ENCODE results near the gene HTR5A. TPM values are rescaled to one million over a fixed set of nuclear protein-coding genes. Genes with fewer than 3 reads are reported as not detected.

Gene HTR5A
- polyA plus RNA-seq, 1 donor = 0.03 TPM

DNA sequence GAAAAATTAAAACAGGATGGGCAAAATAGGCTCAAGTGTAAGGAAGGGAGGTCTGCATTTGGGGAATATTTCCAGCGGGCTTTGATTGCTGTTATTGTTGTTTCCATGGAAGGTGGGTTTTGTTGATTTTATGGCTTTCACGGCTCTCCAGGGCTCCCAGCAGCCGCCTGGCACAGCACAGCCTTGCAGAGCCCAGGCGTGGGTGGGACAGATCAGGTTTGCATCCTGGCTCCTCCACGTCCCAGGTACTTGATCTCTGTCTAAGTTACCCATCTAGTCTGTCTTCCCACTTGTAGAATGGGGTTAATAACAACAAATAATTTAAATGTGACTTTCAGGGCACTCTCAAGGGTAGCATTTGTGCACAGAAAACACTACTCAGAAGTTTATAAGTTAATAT lies 45.2 kb downstream of the HTR5A start:
- DNase-seq = no peak
- Histone ChIP-seq H3K4me3 (ENCODE audit: low read length) (no peak overlapping the region), H3K27ac (ENCODE audit: low read length) (no peak overlapping the region), H3K9me3 (ENCODE audit: control insufficient read depth, low read depth, low read length) (no peaks in the 10 kb centered on the region), H3K27me3 (ENCODE audit: control insufficient read depth, insufficient read depth, low read length) (peaks cover 4% of the 10 kb centered on the region), H3K4me1 (ENCODE audit: control insufficient read depth, insufficient read depth, low read length) (no peaks in the 10 kb centered on the region), H3K36me3 (ENCODE audit: control insufficient read depth, insufficient read depth, low read length) (no peaks in the 10 kb centered on the region)
- no CpG with 5 or more reads among the region's 5 CpGs for WGBS (ENCODE audit: insufficient coverage, low lambda C conversion rate)

DNA sequence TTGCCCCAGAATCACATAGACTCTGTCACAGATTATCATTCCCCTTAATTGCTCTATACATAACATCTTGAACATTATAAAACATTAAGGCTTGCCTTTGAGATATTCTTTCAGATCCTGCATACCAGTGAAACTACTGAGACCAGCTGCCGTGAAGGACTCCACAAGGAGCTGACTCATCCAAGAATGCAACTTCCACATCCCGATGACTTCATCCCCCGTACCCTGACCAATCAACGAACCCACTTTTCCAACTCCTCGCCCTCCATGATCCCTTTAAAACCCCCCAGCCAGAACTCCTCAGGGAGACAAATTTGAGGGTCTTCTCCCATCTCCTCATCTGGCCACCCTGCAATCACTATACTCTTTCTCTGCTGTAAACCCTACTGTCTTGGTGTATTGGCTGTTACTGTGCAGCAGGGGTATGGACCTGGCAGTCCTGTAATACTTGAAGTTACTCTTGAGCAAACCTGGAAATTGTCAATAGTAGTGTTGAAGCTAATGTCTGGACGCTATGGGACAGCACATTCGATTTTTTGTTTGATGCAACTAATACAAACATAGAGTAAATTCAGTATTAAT lies 49.8 kb downstream of the HTR5A start:
- no peak for DNase-seq
- Histone ChIP-seq H3K36me3 (ENCODE audit: control insufficient read depth, insufficient read depth, low read length) (no peaks in the 10 kb centered on the region), H3K9me3 (ENCODE audit: control insufficient read depth, low read depth, low read length) (no peaks in the 10 kb centered on the region), H3K27me3 (ENCODE audit: control insufficient read depth, insufficient read depth, low read length) (no peaks in the 10 kb centered on the region), H3K4me3 (ENCODE audit: low read length) (no peak overlapping the region), H3K4me1 (ENCODE audit: control insufficient read depth, insufficient read depth, low read length) (no peaks in the 10 kb centered on the region), H3K27ac (ENCODE audit: low read length) (no peak overlapping the region)
- 94% methylated on average over 2 of the region's 7 CpGs for WGBS (ENCODE audit: insufficient coverage, low lambda C conversion rate)

DNA sequence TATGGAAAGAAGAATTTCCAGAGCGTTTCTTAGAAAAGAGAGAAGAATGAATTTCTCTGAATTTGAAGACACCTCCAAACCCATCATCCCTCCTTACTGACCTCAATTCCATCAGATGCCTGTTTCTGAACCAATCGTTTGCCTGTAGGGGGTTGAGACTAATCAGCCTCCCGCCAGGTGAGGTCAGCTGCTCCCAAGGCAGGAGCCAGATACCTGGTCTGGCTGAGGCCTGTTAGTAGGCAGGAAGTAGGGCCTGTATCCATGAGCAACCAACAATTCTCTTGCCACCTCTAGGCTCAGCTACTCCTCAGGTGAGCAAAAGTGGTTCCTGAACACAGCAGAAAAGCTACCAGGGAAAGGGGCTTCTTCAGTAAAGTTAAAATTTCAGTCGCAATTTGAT lies 50.3 kb downstream of the HTR5A start:
- Histone ChIP-seq H3K9me3 (ENCODE audit: control insufficient read depth, low read depth, low read length) (no peaks in the 10 kb centered on the region), H3K4me3 (ENCODE audit: low read length) (no peak overlapping the region), H3K27me3 (ENCODE audit: control insufficient read depth, insufficient read depth, low read length) (no peaks in the 10 kb centered on the region), H3K36me3 (ENCODE audit: control insufficient read depth, insufficient read depth, low read length) (no peaks in the 10 kb centered on the region), H3K4me1 (ENCODE audit: control insufficient read depth, insufficient read depth, low read length) (no peaks in the 10 kb centered on the region), H3K27ac (ENCODE audit: low read length) (no peak overlapping the region)
- DNase-seq = no peak
- WGBS (ENCODE audit: insufficient coverage, low lambda C conversion rate) = 94% methylated on average over 2 of the region's 4 CpGs

DNA sequence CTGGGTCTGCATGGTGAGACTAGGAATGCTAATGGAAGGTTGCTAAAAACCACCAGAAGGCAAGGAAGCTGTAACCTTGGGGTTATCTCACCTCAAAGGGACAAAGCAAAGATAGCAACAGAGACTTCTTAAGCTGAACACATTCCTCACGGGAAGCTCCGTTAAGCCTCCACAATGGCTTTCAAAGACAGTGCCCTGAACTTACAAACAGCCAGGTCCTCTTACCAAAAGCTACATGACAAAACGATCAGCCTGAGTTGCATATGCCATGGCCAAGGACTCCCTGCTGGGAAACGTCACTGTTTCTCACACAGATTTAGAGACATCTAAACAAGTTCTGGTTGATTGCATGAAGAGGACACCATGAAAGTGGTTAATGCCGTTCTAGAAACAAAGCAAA lies 52.7 kb downstream of the HTR5A start:
- 50% methylated on average over 1 of the region's 5 CpGs for WGBS (ENCODE audit: insufficient coverage, low lambda C conversion rate)
- no peak overlapping the region for H3K27ac ChIP-seq (ENCODE audit: low read length)
- no peaks in the 10 kb centered on the region for H3K9me3 ChIP-seq (ENCODE audit: control insufficient read depth, low read depth, low read length)
- H3K36me3 ChIP-seq (ENCODE audit: control insufficient read depth, insufficient read depth, low read length) = no peaks in the 10 kb centered on the region
- no peaks in the 10 kb centered on the region for H3K27me3 ChIP-seq (ENCODE audit: control insufficient read depth, insufficient read depth, low read length)
- no peak overlapping the region for H3K4me3 ChIP-seq (ENCODE audit: low read length)
- DNase-seq = no peak
- H3K4me1 ChIP-seq (ENCODE audit: control insufficient read depth, insufficient read depth, low read length) = peaks cover 6% of the 10 kb centered on the region

DNA sequence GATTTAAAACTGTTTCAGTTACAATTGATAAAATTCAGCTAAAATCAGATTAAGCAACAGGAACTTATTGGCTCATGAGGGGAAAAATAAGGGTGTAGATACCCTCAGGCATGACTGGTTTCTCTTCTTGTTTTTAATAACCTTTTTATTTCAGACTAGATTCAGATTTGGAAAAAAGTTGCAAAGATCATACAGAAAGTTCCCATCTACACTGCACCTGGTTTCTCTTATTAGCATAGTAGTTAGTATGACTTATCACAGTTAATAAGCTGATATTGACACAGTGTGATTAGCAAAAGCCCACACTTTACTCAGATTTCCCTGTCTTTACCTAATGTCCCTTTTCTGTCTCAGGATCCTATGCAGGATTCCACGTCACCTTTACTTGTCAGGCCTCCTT lies 53.3 kb downstream of the HTR5A start:
- Histone ChIP-seq H3K4me1 (ENCODE audit: control insufficient read depth, insufficient read depth, low read length) (peaks cover 6% of the 10 kb centered on the region), H3K36me3 (ENCODE audit: control insufficient read depth, insufficient read depth, low read length) (no peaks in the 10 kb centered on the region), H3K27me3 (ENCODE audit: control insufficient read depth, insufficient read depth, low read length) (no peaks in the 10 kb centered on the region), H3K27ac (ENCODE audit: low read length) (no peak overlapping the region), H3K4me3 (ENCODE audit: low read length) (no peak overlapping the region), H3K9me3 (ENCODE audit: control insufficient read depth, low read depth, low read length) (no peaks in the 10 kb centered on the region)
- no peak for DNase-seq
- WGBS (ENCODE audit: insufficient coverage, low lambda C conversion rate) = no CpG with 5 or more reads among the region's 1 CpG

DNA sequence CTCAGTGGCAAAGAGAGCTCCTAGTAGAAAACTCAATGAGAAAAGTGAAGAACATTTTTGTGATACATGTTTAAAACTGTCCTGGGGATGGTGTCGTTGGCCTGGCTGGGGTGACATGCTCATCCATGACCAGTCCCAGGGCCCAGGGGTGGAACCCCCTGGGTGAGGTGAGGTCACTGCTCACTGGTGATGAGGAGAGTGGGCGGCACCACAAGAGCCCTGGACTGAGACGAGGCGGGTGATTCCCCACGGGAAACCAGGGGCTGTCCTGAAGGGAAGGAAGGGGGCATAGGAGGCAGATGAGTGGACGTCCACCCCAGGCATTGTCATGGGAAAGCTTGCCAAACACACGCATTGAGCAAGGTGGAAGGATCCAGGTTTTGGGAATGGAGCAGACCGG lies 54.6 kb downstream of the HTR5A start:
- Histone ChIP-seq H3K36me3 (ENCODE audit: control insufficient read depth, insufficient read depth, low read length) (no peaks in the 10 kb centered on the region), H3K4me1 (ENCODE audit: control insufficient read depth, insufficient read depth, low read length) (peaks cover 6% of the 10 kb centered on the region), H3K27me3 (ENCODE audit: control insufficient read depth, insufficient read depth, low read length) (no peaks in the 10 kb centered on the region), H3K9me3 (ENCODE audit: control insufficient read depth, low read depth, low read length) (no peaks in the 10 kb centered on the region), H3K4me3 (ENCODE audit: low read length) (no peak overlapping the region), H3K27ac (ENCODE audit: low read length) (no peak overlapping the region)
- WGBS (ENCODE audit: insufficient coverage, low lambda C conversion rate) = no CpG with 5 or more reads among the region's 8 CpGs
- DNase-seq = no peak

DNA sequence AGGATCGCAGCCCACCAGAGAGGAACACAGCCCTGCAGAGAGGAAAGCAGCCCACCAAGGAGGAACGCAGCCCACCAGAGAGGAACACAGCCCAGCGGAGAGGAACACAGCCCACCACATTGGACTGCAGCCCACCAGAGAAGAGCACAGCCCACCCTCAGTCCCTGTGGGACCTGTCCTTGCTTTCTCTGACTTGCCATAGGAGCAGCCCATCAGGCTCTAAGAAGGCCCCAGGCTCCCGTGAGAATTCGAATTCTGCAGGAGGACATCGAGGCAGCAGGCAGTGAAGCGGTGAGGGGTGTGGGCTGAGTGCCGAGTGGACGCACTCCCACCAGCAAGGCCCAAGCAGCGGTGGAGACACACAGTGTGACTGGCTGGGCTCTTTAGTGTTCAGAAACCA lies 59.1 kb downstream of the HTR5A start:
- Histone ChIP-seq H3K27ac (ENCODE audit: low read length) (no peak overlapping the region), H3K4me3 (ENCODE audit: low read length) (no peak overlapping the region), H3K36me3 (ENCODE audit: control insufficient read depth, insufficient read depth, low read length) (no peaks in the 10 kb centered on the region), H3K27me3 (ENCODE audit: control insufficient read depth, insufficient read depth, low read length) (no peaks in the 10 kb centered on the region), H3K4me1 (ENCODE audit: control insufficient read depth, insufficient read depth, low read length) (peaks cover 6% of the 10 kb centered on the region), H3K9me3 (ENCODE audit: control insufficient read depth, low read depth, low read length) (no peaks in the 10 kb centered on the region)
- WGBS (ENCODE audit: insufficient coverage, low lambda C conversion rate) = 100% methylated on average over 1 of the region's 10 CpGs
- DNase-seq = no peak

DNA sequence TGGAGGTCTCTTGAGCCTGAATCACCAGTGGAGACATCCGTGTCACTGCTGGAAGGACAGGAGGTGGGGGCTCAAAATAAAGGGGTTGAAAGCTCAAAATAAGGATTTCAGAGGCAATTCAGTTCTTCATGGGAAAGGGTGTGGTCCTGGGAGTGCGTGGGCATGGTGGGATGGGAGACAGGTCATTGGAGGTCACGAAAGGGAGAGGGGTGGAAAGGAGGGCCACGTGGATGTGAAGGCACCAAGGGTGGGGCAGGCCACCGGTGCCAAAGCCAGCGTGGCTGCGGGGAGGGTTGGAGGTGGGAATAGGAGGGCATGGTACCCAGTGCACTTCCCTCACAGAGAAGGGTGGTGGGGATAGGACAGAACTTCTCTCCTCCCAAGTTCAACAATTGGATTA lies 59.7 kb downstream of the HTR5A start:
- H3K27me3 ChIP-seq (ENCODE audit: control insufficient read depth, insufficient read depth, low read length) = no peaks in the 10 kb centered on the region
- no peaks in the 10 kb centered on the region for H3K9me3 ChIP-seq (ENCODE audit: control insufficient read depth, low read depth, low read length)
- DNase-seq = no peak
- no peaks in the 10 kb centered on the region for H3K36me3 ChIP-seq (ENCODE audit: control insufficient read depth, insufficient read depth, low read length)
- H3K4me1 ChIP-seq (ENCODE audit: control insufficient read depth, insufficient read depth, low read length) = peaks cover 6% of the 10 kb centered on the region
- no peak overlapping the region for H3K4me3 ChIP-seq (ENCODE audit: low read length)
- H3K27ac ChIP-seq (ENCODE audit: low read length) = no peak overlapping the region
- no CpG with 5 or more reads among the region's 7 CpGs for WGBS (ENCODE audit: insufficient coverage, low lambda C conversion rate)

DNA sequence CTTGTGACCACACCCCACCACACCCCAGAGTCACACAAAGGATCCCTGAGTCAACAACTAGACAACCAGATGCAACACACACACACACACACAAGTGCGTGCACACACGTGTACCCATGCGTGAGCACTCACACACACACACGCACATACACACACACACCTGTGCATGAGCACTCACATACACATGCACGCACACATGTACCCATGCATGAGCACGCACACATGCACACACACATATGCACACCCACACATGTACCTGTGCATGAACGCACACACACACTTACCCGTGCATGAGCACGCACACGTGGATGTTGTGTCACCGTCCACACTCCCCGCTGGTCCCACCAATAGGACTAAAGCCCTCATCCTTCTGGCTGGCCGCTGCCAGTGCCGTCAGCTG lies 60.4 kb downstream of the HTR5A start:
- Histone ChIP-seq H3K27me3 (ENCODE audit: control insufficient read depth, insufficient read depth, low read length) (no peaks in the 10 kb centered on the region), H3K27ac (ENCODE audit: low read length) (no peak overlapping the region), H3K9me3 (ENCODE audit: control insufficient read depth, low read depth, low read length) (no peaks in the 10 kb centered on the region), H3K4me3 (ENCODE audit: low read length) (no peak overlapping the region), H3K4me1 (ENCODE audit: control insufficient read depth, insufficient read depth, low read length) (peaks cover 6% of the 10 kb centered on the region), H3K36me3 (ENCODE audit: control insufficient read depth, insufficient read depth, low read length) (no peaks in the 10 kb centered on the region)
- no peak for DNase-seq
- WGBS (ENCODE audit: insufficient coverage, low lambda C conversion rate) = no CpG with 5 or more reads among the region's 14 CpGs

DNA sequence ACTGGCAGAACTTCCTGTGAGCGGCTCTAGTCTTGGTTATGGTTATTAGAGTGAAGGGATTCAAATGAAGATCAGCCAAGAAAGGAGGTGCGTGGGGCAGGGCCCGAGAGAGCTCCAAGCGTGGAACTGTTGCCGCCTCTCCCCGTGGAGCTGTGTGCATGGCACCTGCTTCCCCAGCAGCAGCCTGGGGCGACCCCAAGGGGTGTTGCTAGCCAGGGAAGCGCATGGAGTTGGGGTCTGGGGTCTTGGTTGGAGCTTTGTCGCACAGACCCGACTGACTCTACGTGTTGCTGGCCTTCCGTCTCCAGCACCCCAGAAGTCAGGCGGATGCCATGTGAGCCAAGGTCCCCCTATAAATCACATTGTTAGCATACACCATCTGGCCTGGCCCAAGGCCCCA lies 61.0 kb downstream of the HTR5A start:
- Histone ChIP-seq H3K27ac (ENCODE audit: low read length) (no peak overlapping the region), H3K36me3 (ENCODE audit: control insufficient read depth, insufficient read depth, low read length) (no peaks in the 10 kb centered on the region), H3K9me3 (ENCODE audit: control insufficient read depth, low read depth, low read length) (no peaks in the 10 kb centered on the region), H3K4me3 (ENCODE audit: low read length) (no peak overlapping the region), H3K27me3 (ENCODE audit: control insufficient read depth, insufficient read depth, low read length) (no peaks in the 10 kb centered on the region), H3K4me1 (ENCODE audit: control insufficient read depth, insufficient read depth, low read length) (peaks cover 5% of the 10 kb centered on the region)
- DNase-seq = no peak
- WGBS (ENCODE audit: insufficient coverage, low lambda C conversion rate) = no CpG with 5 or more reads among the region's 13 CpGs

DNA sequence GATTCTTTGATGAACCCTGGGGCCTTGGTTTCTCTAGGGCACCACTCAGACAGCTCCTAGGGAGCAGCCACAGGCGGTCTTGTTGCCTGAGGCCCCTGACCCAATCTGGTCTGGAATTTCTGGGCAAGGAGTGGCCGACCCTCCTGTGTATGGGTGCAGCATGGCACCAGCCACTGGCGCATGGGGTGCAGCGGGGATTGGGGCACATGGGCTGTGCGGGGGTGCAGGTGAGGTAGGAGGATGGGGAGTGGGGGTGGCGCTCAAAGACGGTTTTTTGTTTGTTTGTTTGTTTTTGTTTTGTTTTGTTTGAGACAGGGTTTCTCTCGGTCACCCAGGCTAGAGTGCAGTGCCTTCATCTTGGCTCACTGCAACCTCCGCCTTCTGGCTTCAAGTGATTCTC lies 62.3 kb downstream of the HTR5A start:
- Histone ChIP-seq H3K27ac (ENCODE audit: low read length) (no peak overlapping the region), H3K36me3 (ENCODE audit: control insufficient read depth, insufficient read depth, low read length) (no peaks in the 10 kb centered on the region), H3K4me1 (ENCODE audit: control insufficient read depth, insufficient read depth, low read length) (no peaks in the 10 kb centered on the region), H3K9me3 (ENCODE audit: control insufficient read depth, low read depth, low read length) (no peaks in the 10 kb centered on the region), H3K27me3 (ENCODE audit: control insufficient read depth, insufficient read depth, low read length) (no peaks in the 10 kb centered on the region), H3K4me3 (ENCODE audit: low read length) (no peak overlapping the region)
- 100% methylated on average over 1 of the region's 9 CpGs for WGBS (ENCODE audit: insufficient coverage, low lambda C conversion rate)
- no peak for DNase-seq

Measured in large intestine (tissue), 3 donors.